IMR-90 (cell line): ENCODE measurements around the gene SH3GLB2. TPM values are rescaled to one million over a fixed set of nuclear protein-coding genes. Genes with fewer than 3 reads are reported as not detected.

Source experiments
- ATAC-seq: fragments of 200-7000 bp; cut with Tn5 transposase; 2 replicates; pipeline ENCODE4 v1.9.1; 2020; ENCODE audit warnings: low read depth, mild to moderate bottlenecking, moderate library complexity
- BruUV-seq: library from RNA; stranded (reverse); fragments of 400-500 nt; replicated peaks from 2 replicates; lab custom pipeline; 2021; lab: Mats Ljungman, UMichigan
- CTCF ChIA-PET: fragments of 300-600 bp; formaldehyde crosslinking; extraction: SDS; loops from one replicate; lab custom pipeline; 2021; ENCODE audit warnings: antibody characterized with exemption; lab: Yijun Ruan, JAX
- POLR2A ChIA-PET: fragments of 300-600 bp; sonication (Branson Sonifier 250); formaldehyde crosslinking; loops from one replicate; lab custom pipeline; 2022; ENCODE audit warnings: antibody characterized with exemption; ENCODE audit not compliant: unreplicated experiment; lab: Charles Lee
- DNase-seq: peaks from one replicate; pipeline ENCODE4 v3.0.0; 2013
- H2AFZ ChIP-seq: replicated peaks from 2 replicates; pipeline ENCODE3; 2013; ENCODE audit warnings: low read length, mild to moderate bottlenecking; ENCODE audit not compliant: poor library complexity
- H2AK5ac ChIP-seq: 2 replicates; pipeline ENCODE4 v1.6.1; 2013; ENCODE audit warnings: low read depth, low read length, inconsistent platforms
- H2AK9ac ChIP-seq: replicated peaks from 2 replicates; pipeline ENCODE3; 2013; ENCODE audit warnings: mild to moderate bottlenecking, low read depth, low read length, moderate library complexity; ENCODE audit not compliant: poor library complexity
- H2BK120ac ChIP-seq: 2 replicates; pipeline ENCODE4 v1.6.1; 2013; ENCODE audit warnings: low read depth, low read length, inconsistent platforms
- H2BK15ac ChIP-seq: 3 replicates; pipeline ENCODE4 v1.6.1; 2013; ENCODE audit warnings: low read depth, low read length, inconsistent platforms
- H2BK20ac ChIP-seq: 2 replicates; pipeline ENCODE4 v1.6.1; 2013; ENCODE audit warnings: low read depth, mild to moderate bottlenecking, inconsistent platforms, low read length, moderate library complexity
- H2BK5ac ChIP-seq: 2 replicates; pipeline ENCODE4 v1.6.1; 2013; ENCODE audit warnings: mild to moderate bottlenecking, low read depth, low read length, inconsistent platforms; ENCODE audit not compliant: poor library complexity, severe bottlenecking
- H3K14ac ChIP-seq: replicated peaks from 2 replicates; pipeline ENCODE4 v1.6.1; 2013; ENCODE audit warnings: low read depth, low read length, inconsistent platforms
- H3K18ac ChIP-seq: 2 replicates; pipeline ENCODE4 v1.6.1; 2013; ENCODE audit warnings: low read depth, low read length, control low read depth
- H3K23ac ChIP-seq: 2 replicates; pipeline ENCODE4 v1.6.1; 2013; ENCODE audit warnings: low read depth, low read length, inconsistent platforms
- H3K27ac ChIP-seq: 2 replicates; pipeline ENCODE4 v1.5.1; 2013; ENCODE audit warnings: mild to moderate bottlenecking, control low read depth, low read length; ENCODE audit not compliant: insufficient read depth
- H3K27me3 ChIP-seq: 2 replicates; pipeline ENCODE4 v1.6.1; 2013; ENCODE audit warnings: low read length; ENCODE audit not compliant: control insufficient read depth, insufficient read depth
- H3K36me3 ChIP-seq: 2 replicates; pipeline ENCODE4 v1.6.1; 2013; ENCODE audit warnings: low read length, mixed read lengths; ENCODE audit not compliant: control insufficient read depth, insufficient read depth
- H3K4ac ChIP-seq: 2 replicates; pipeline ENCODE4 v1.6.1; 2013; ENCODE audit warnings: low read depth, low read length, inconsistent platforms
- H3K4me1 ChIP-seq: 2 replicates; pipeline ENCODE4 v1.6.1; 2013; ENCODE audit warnings: low read length, mixed read lengths; ENCODE audit not compliant: control insufficient read depth, insufficient read depth
- H3K4me2 ChIP-seq: 2 replicates; pipeline ENCODE4 v1.6.1; 2013; ENCODE audit warnings: low read depth, mild to moderate bottlenecking, control low read depth, low read length, moderate library complexity
- H3K4me3 ChIP-seq: 2 replicates; pipeline ENCODE4 v1.5.1; 2013; ENCODE audit warnings: low read depth, mild to moderate bottlenecking, control low read depth, low read length, moderate library complexity; ENCODE audit not compliant: insufficient read depth
- H3K56ac ChIP-seq: 2 replicates; pipeline ENCODE4 v1.6.1; 2013; ENCODE audit warnings: low read length, inconsistent platforms; ENCODE audit not compliant: insufficient read depth; ENCODE audit errors: extremely low read depth
- H3K79me1 ChIP-seq, 2 experiments: 2 replicates each; pipeline ENCODE4 v1.6.1; 2013; ENCODE audit warnings: low read length in 2 of 2, inconsistent platforms in 1 of 2, low read depth in 1 of 2
- H3K9ac ChIP-seq: 2 replicates; pipeline ENCODE4 v1.6.1; 2013; ENCODE audit warnings: low read depth, low read length, control low read depth
- H3K9me1 ChIP-seq: 2 replicates; pipeline ENCODE4 v1.6.1; 2013; ENCODE audit warnings: low read length, inconsistent platforms; ENCODE audit not compliant: insufficient read depth
- H3K9me3 ChIP-seq: 2 replicates; pipeline ENCODE4 v1.6.1; 2013; ENCODE audit warnings: low read length; ENCODE audit not compliant: control insufficient read depth, insufficient read depth
- H4K20me1 ChIP-seq: 2 replicates; pipeline ENCODE4 v1.6.1; 2013; ENCODE audit warnings: low read length, inconsistent platforms; ENCODE audit not compliant: insufficient read depth
- H4K5ac ChIP-seq: 2 replicates; pipeline ENCODE4 v1.6.1; 2013; ENCODE audit warnings: mild to moderate bottlenecking, low read depth, low read length, control low read depth
- H4K8ac ChIP-seq, 2 experiments: 2 replicates each; pipeline ENCODE4 v1.6.1; 2013; ENCODE audit warnings: low read depth in 2 of 2, low read length in 2 of 2, control low read depth in 1 of 2, inconsistent platforms in 1 of 2
- H4K91ac ChIP-seq: 2 replicates; pipeline ENCODE4 v1.6.1; 2013; ENCODE audit warnings: low read depth, low read length, inconsistent platforms; ENCODE audit not compliant: insufficient read depth
- FOS ChIP-seq: fragments of 150-350 bp; IDR thresholded peaks from 2 replicates; pipeline ENCODE4 v1.6.1; 2016; ENCODE audit warnings: low read depth, low read length
- NFE2L2 ChIP-seq: fragments of 150-350 bp; IDR thresholded peaks from 2 replicates; pipeline ENCODE4 v1.6.1; 2016; ENCODE audit warnings: low read depth, mild to moderate bottlenecking, low read length
- RCOR1 ChIP-seq: IDR thresholded peaks from 2 replicates; pipeline ENCODE4 v1.6.1; 2012; ENCODE audit warnings: mild to moderate bottlenecking, low read length, improper control_type of control experiment; ENCODE audit not compliant: insufficient replicate concordance
- WGBS, 2 experiments: methylation state at CpG; one replicate each; pipeline versions ENCODE4 v1.1.5 to v1.1.7; 2013; ENCODE audit warnings: missing lambda C conversion rate in 2 of 2; ENCODE audit not compliant: insufficient read length in 1 of 2; ENCODE audit errors: extremely low coverage in 2 of 2; 5-methylcytosine and 5-hydroxymethylcytosine counted together
- dilution Hi-C: fragments of 300-500 bp; cut with HindIII; formaldehyde crosslinking; loops from one replicate; pipeline ENCODE4 v1.14.3; 2018; ENCODE audit warnings: low sequenced_read_pairs; ENCODE audit not compliant: unreplicated experiment
- in situ Hi-C: fragments of 300-500 bp; cut with MboI; formaldehyde crosslinking; loops from 3 replicates; pipeline ENCODE4 v1.14.3; 2019; ENCODE audit warnings: low sequenced_read_pairs, inconsistent platforms, mixed read lengths
- intact Hi-C: fragments of 100-400 bp; cut with micrococcal nuclease; formaldehyde crosslinking; loops from 2 replicates; pipeline ENCODE4 v1.10.0; 2022
- polyA plus RNA-seq, 3 experiments: library from polyadenylated mRNA; depleted of rRNA; stranded (reverse); fragments of >200 nt; gene quantifications; 2 replicates each; pipeline ENCODE4 v1.2.3, GENCODE V29; 2012; ENCODE audit warnings: low replicate concordance in 1 of 3
- total RNA-seq: library from RNA; depleted of rRNA; stranded (reverse); fragments of >200 nt; gene quantifications from 2 replicates; pipeline ENCODE4 v1.2.3, GENCODE V29; 2012

SH3GLB2 gene
- total and polyA plus RNA-seq, 2 of the 4 experiments (the other 2 are of a cell fraction) = 36.4 to 68.4 TPM

DNA sequence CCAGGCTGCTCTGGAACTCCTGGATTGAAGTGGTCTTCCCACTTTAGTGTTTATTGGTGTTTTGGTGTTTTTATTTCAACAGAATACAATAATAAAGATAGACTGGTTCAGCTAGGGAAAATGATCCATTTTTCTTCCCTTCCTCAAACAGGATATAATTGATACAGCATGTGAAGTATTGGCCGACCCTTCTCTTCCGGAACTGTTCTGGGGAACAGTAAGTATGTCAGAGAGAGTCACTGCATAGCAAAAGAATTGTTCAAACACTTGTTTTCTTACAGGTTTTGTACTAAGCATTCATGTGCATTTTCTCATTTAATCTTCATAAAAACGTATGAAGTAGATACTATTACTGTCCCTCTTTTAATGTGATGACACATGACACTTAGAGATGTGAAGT lies 49.0 kb downstream of the SH3GLB2 start:
- H2BK20ac ChIP-seq = no peak overlapping the region
- H3K27me3 ChIP-seq = no peaks in the 10 kb centered on the region
- no peak overlapping the region for H3K27ac ChIP-seq
- no peak overlapping the region for H3K4me3 ChIP-seq
- H2AFZ ChIP-seq = no peak overlapping the region
- no peak overlapping the region for H3K56ac ChIP-seq
- no peaks in the 10 kb centered on the region for H3K9me3 ChIP-seq
- no peak overlapping the region for H2BK15ac ChIP-seq
- no peak overlapping the region for H2AK5ac ChIP-seq
- POLR2A ChIA-PET = no interaction called here
- TF ChIP-seq FOS = no peak
- TF ChIP-seq NFE2L2 = no peak
- no peak for TF ChIP-seq RCOR1
- H3K79me1 ChIP-seq = peaks cover 0 to 16% of the 10 kb centered on the region in 2 experiments; a peak in 1 of 4 replicates
- no peak overlapping the region for H3K18ac ChIP-seq
- no peak overlapping the region for H4K8ac ChIP-seq
- CTCF ChIA-PET = no interaction called here
- no peak overlapping the region for H3K9ac ChIP-seq
- intact Hi-C loops = no loop called here
- no peak overlapping the region for H2AK9ac ChIP-seq
- no peaks in the 10 kb centered on the region for H4K20me1 ChIP-seq
- no peak overlapping the region for H2BK5ac ChIP-seq
- WGBS, 2 experiments = no CpG with 5 or more reads among the region's 3 CpGs
- H3K4me1 ChIP-seq = no peaks in the 10 kb centered on the region
- no peak overlapping the region for H3K23ac ChIP-seq
- DNase-seq (no peak), ATAC-seq (no peak)
- H3K9me1 ChIP-seq = peaks cover 3% of the 10 kb centered on the region; the same call in 1 of the 2 replicates
- in situ Hi-C loops = no loop called here
- peaks cover 48% of the 10 kb centered on the region for H3K36me3 ChIP-seq
- no peak overlapping the region for H3K4ac ChIP-seq
- no peak overlapping the region for H3K4me2 ChIP-seq
- no peak overlapping the region for H4K91ac ChIP-seq
- no TSS peak for BruUV-seq
- H2BK120ac ChIP-seq = no peak overlapping the region
- dilution Hi-C loops = no loop called here
- H3K14ac ChIP-seq = no peak overlapping the region
- no peak overlapping the region for H4K5ac ChIP-seq
